LNCaP clone FGC (cell line): ENCODE data around the gene YIPF3.
"Not testable (repeated sequence)": the region's sequence is repeated elsewhere in the genome, so short reads cannot be mapped to it uniquely, and the experiment has no call there.

ENCODE experiments used
- DNase-seq: peaks from one replicate; pipeline ENCODE4 v3.0.0-alpha.2; 2011; ENCODE audit warnings: low read depth
- H3K4me3 ChIP-seq: 2 replicates; pipeline ENCODE4 v1.5.1; 2011; ENCODE audit warnings: mild to moderate bottlenecking, low read depth, low read length, control low read depth
- CTCF ChIP-seq: IDR thresholded peaks from 2 replicates; pipeline ENCODE4 v1.5.1; 2012; ENCODE audit warnings: mild to moderate bottlenecking; ENCODE audit not compliant: control insufficient read depth, insufficient read depth; ENCODE audit errors: extremely low read depth

YIPF3 gene

GRCh38 chr6:43503443-43503842 lies 13.3 kb downstream of the YIPF3 start:
- no peak for DNase-seq
- no peak for TF ChIP-seq CTCF
- H3K4me3 ChIP-seq, result no peak overlapping the region

- no peak for DNase-seq
- no peak overlapping the region for H3K4me3 ChIP-seq
- TF ChIP-seq CTCF, result no peak
Measured at GRCh38 chr6:43502666-43503065, 14.1 kb downstream of the YIPF3 start.

GRCh38 chr6:43500921-43501320 lies 15.8 kb downstream of the YIPF3 start:
- no peak overlapping the region for H3K4me3 ChIP-seq
- no peak for DNase-seq
- no peak for TF ChIP-seq CTCF

- no peak overlapping the region for H3K4me3 ChIP-seq
- no peak for DNase-seq
- no peak for TF ChIP-seq CTCF
Measured at GRCh38 chr6:43499028-43499815, 17.5 kb downstream of the YIPF3 start.

- DNase-seq, H3K4me3 ChIP-seq: not testable (repeated sequence)
Measured at GRCh38 chr6:43498291-43498690, 18.4 kb downstream of the YIPF3 start.

- no peak for TF ChIP-seq CTCF
- no peak for DNase-seq
- no peak overlapping the region for H3K4me3 ChIP-seq
Measured at GRCh38 chr6:43497689-43498088, 19.0 kb downstream of the YIPF3 start.

GRCh38 chr6:43497129-43497396 lies 19.7 kb downstream of the YIPF3 start:
- TF ChIP-seq CTCF, result no peak
- DNase-seq, result no peak
- no peak overlapping the region for H3K4me3 ChIP-seq
